Measurements from ENCODE around the gene TRABD2B. TPM values are rescaled to one million over a fixed set of nuclear protein-coding genes. Genes with fewer than 3 reads are reported as not detected.

Gene TRABD2B
- total RNA-seq, 1 experiment from 2014 or later: 10.3 TPM

- H3K4me3 Mint-ChIP-seq: no peak overlapping the region
- ATAC-seq (no peak), DNase-seq (ENCODE audit: low spot score) (no peak)
- no peak for TF ChIP-seq NR1H2 (CRISPR knock-in tag; IDR thresholded peaks at IDR 0.05)
- no peak for TF ChIP-seq SOX15 (CRISPR knock-in tag; IDR thresholded peaks at IDR 0.05)
- TF ChIP-seq ZNF425 (CRISPR knock-in tag; conservative IDR thresholded peaks at IDR 0.05): no peak
- TF ChIP-seq FOXJ3 (CRISPR knock-in tag; IDR thresholded peaks at IDR 0.05; ENCODE audit: borderline replicate concordance): no peak
- no peak for TF ChIP-seq ERG (CRISPR knock-in tag; IDR thresholded peaks at IDR 0.05)
- TF ChIP-seq ZBTB21 (CRISPR knock-in tag; IDR thresholded peaks at IDR 0.05; ENCODE audit: borderline replicate concordance): no peak
- TF ChIP-seq, protein P1, sequence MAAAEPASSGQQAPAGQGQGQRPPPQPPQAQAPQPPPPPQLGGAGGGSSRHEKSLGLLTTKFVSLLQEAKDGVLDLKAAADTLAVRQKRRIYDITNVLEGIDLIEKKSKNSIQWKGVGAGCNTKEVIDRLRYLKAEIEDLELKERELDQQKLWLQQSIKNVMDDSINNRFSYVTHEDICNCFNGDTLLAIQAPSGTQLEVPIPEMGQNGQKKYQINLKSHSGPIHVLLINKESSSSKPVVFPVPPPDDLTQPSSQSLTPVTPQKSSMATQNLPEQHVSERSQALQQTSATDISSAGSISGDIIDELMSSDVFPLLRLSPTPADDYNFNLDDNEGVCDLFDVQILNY (CRISPR knock-in tag; IDR thresholded peaks at IDR 0.05): no peak
- no peak for TF ChIP-seq FOXP1 (CRISPR knock-in tag; IDR thresholded peaks at IDR 0.05; ENCODE audit: borderline replicate concordance)
- H3K27ac Mint-ChIP-seq: no peak overlapping the region
- no peaks in the 10 kb centered on the region for H3K4me1 Mint-ChIP-seq
- H3K36me3 Mint-ChIP-seq: no peaks in the 10 kb centered on the region
- ChIA-PET POLR2A (no interaction called here), CTCF (interaction anchor here (0.7 kb wide), 1 partner anchor 138 kb away, joined by 3 read pairs; no protein-coding TSS in a partner anchor)
- H3K9me3 Mint-ChIP-seq: no peaks in the 10 kb centered on the region
- no peaks in the 10 kb centered on the region for H3K27me3 Mint-ChIP-seq (ENCODE audit: low read depth)
Observed at GRCh38 chr1:47791879-47792608, 205.1 kb downstream of the TRABD2B start.

GRCh38 chr1:47788761-47789160 is 208.4 kb downstream of the TRABD2B start:
- Mint-ChIP-seq H3K4me1 (no peaks in the 10 kb centered on the region), H3K9me3 (no peaks in the 10 kb centered on the region), H3K4me3 (no peak overlapping the region), H3K27me3 (ENCODE audit: low read depth) (no peaks in the 10 kb centered on the region; the same call in 1 of the 2 replicates), H3K36me3 (no peaks in the 10 kb centered on the region), H3K27ac (no peak overlapping the region)
- DNase-seq (ENCODE audit: low spot score) (no peak), ATAC-seq (no peak)
- CTCF ChIA-PET: no interaction called here
- POLR2A ChIA-PET: no interaction called here
- TF ChIP-seq GTF2I (CRISPR knock-in tag; conservative IDR thresholded peaks at IDR 0.05) (no peak), ERG (CRISPR knock-in tag; IDR thresholded peaks at IDR 0.05) (no peak), NFATC4 (CRISPR knock-in tag; IDR thresholded peaks at IDR 0.05) (no peak), JUN (CRISPR knock-in tag; IDR thresholded peaks at IDR 0.05) (no peak), SOX15 (CRISPR knock-in tag; IDR thresholded peaks at IDR 0.05) (no peak), ZNF671 (CRISPR knock-in tag; IDR thresholded peaks at IDR 0.05) (no peak), RELA (CRISPR knock-in tag; IDR thresholded peaks at IDR 0.05; ENCODE audit: borderline replicate concordance) (no peak), TEAD1 (CRISPR knock-in tag; IDR thresholded peaks at IDR 0.05) (no peak), ZNF396 (CRISPR knock-in tag; IDR thresholded peaks at IDR 0.05; ENCODE audit: borderline replicate concordance) (no peak), GABPB1 (CRISPR knock-in tag; IDR thresholded peaks at IDR 0.05) (no peak), CREM (CRISPR knock-in tag; IDR thresholded peaks at IDR 0.05) (no peak), ATF6 (CRISPR knock-in tag; IDR thresholded peaks at IDR 0.05) (no peak)
- TF ChIP-seq, protein P2, sequence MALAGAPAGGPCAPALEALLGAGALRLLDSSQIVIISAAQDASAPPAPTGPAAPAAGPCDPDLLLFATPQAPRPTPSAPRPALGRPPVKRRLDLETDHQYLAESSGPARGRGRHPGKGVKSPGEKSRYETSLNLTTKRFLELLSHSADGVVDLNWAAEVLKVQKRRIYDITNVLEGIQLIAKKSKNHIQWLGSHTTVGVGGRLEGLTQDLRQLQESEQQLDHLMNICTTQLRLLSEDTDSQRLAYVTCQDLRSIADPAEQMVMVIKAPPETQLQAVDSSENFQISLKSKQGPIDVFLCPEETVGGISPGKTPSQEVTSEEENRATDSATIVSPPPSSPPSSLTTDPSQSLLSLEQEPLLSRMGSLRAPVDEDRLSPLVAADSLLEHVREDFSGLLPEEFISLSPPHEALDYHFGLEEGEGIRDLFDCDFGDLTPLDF (CRISPR knock-in tag; IDR thresholded peaks at IDR 0.05): no peak
- TF ChIP-seq, protein P3, sequence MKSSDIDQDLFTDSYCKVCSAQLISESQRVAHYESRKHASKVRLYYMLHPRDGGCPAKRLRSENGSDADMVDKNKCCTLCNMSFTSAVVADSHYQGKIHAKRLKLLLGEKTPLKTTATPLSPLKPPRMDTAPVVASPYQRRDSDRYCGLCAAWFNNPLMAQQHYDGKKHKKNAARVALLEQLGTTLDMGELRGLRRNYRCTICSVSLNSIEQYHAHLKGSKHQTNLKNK (CRISPR knock-in tag; IDR thresholded peaks at IDR 0.05): no peak
- TF ChIP-seq, protein P4, sequence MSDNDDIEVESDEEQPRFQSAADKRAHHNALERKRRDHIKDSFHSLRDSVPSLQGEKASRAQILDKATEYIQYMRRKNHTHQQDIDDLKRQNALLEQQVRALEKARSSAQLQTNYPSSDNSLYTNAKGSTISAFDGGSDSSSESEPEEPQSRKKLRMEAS (CRISPR knock-in tag; IDR thresholded peaks at IDR 0.05): no peak
- TF ChIP-seq, protein P5, sequence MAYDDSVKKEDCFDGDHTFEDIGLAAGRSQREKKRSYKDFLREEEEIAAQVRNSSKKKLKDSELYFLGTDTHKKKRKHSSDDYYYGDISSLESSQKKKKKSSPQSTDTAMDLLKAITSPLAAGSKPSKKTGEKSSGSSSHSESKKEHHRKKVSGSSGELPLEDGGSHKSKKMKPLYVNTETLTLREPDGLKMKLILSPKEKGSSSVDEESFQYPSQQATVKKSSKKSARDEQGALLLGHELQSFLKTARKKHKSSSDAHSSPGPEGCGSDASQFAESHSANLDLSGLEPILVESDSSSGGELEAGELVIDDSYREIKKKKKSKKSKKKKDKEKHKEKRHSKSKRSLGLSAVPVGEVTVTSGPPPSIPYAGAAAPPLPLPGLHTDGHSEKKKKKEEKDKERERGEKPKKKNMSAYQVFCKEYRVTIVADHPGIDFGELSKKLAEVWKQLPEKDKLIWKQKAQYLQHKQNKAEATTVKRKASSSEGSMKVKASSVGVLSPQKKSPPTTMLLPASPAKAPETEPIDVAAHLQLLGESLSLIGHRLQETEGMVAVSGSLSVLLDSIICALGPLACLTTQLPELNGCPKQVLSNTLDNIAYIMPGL (CRISPR knock-in tag; IDR thresholded peaks at IDR 0.05): no peak

Measured in WTC11 (cell line).